Measurements from ENCODE around the gene YAP1. TPM values are rescaled to one million over a fixed set of nuclear protein-coding genes. Genes with fewer than 3 reads are reported as not detected.

YAP1 gene
- total RNA-seq, 2 experiments from 2014 or later = not detected

DNA sequence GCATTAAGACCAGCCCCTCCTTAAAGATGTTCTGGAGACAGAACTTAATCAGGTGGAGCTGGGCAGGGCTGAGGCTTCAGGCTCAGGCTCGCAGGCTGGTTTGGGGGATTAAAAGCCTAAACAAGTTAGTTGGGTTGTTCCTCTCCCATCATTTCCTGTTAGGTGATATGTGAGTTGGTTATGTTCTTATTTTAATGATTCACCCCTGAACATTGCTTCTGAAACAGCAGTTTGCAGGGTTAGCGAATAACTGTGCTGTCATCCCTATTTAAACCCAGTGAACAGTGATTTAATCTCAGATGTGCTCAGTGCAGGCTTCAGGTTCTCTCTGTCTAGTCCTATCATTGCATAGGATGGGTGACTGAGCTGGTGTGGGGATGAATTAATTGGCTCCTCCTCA, 159.7 kb downstream of the YAP1 start:
- H3K4me1 ChIP-seq (ENCODE audit: insufficient read depth, low read length, poor library complexity, severe bottlenecking) = peaks cover 15% of the 10 kb centered on the region
- H3K9me2 ChIP-seq (ENCODE audit: insufficient read depth, low read length) = no peaks in the 10 kb centered on the region
- ChIA-PET CTCF (ENCODE audit: unreplicated experiment) (interaction anchor here (1.0 kb wide), 1 partner anchor 24 kb away, joined by 3 read pairs; no protein-coding TSS in a partner anchor), POLR2A (interaction anchor here (1.3 to 2.0 kb wide), 2 partner anchors 9 to 13 kb away, joined by 3 to 9 read pairs; no protein-coding TSS in a partner anchor)
- H3K27ac ChIP-seq (ENCODE audit: low read depth, low read length, poor library complexity, severe bottlenecking) = no peak overlapping the region
- no peak overlapping the region for H2AFZ ChIP-seq (ENCODE audit: low read length)
- H3K79me2 ChIP-seq (ENCODE audit: insufficient read depth, low read depth, low read length) = no peaks in the 10 kb centered on the region
- H3K9me3 ChIP-seq (ENCODE audit: low read length) = no peaks in the 10 kb centered on the region
- no peak for TF ChIP-seq EZH2phosphoT487 (IDR thresholded peaks at IDR 0.05; ENCODE audit: borderline replicate concordance, low read depth, low read length)
- TF ChIP-seq, protein P1, sequence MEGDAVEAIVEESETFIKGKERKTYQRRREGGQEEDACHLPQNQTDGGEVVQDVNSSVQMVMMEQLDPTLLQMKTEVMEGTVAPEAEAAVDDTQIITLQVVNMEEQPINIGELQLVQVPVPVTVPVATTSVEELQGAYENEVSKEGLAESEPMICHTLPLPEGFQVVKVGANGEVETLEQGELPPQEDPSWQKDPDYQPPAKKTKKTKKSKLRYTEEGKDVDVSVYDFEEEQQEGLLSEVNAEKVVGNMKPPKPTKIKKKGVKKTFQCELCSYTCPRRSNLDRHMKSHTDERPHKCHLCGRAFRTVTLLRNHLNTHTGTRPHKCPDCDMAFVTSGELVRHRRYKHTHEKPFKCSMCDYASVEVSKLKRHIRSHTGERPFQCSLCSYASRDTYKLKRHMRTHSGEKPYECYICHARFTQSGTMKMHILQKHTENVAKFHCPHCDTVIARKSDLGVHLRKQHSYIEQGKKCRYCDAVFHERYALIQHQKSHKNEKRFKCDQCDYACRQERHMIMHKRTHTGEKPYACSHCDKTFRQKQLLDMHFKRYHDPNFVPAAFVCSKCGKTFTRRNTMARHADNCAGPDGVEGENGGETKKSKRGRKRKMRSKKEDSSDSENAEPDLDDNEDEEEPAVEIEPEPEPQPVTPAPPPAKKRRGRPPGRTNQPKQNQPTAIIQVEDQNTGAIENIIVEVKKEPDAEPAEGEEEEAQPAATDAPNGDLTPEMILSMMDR (conservative IDR thresholded peaks at IDR 0.05; ENCODE audit: low read length) = no peak
- no peak for DNase-seq (ENCODE audit: low spot score)
- no peaks in the 10 kb centered on the region for H3K36me3 ChIP-seq (ENCODE audit: insufficient read depth, low read length)
- BruUV-seq (replicated peaks) = no TSS peak
- peak overlapping the region; percentile 65; the same call in 1 of the 2 replicates for H3K4me2 ChIP-seq (ENCODE audit: low read length)
- H3K4me3 ChIP-seq (ENCODE audit: low read depth, low read length, poor library complexity, severe bottlenecking) = no peak overlapping the region
- no peaks in the 10 kb centered on the region for H4K20me1 ChIP-seq (ENCODE audit: insufficient read depth, low read length)
- intact Hi-C loops (cut with micrococcal nuclease; ENCODE audit: unreplicated experiment) = no loop called here

DNA sequence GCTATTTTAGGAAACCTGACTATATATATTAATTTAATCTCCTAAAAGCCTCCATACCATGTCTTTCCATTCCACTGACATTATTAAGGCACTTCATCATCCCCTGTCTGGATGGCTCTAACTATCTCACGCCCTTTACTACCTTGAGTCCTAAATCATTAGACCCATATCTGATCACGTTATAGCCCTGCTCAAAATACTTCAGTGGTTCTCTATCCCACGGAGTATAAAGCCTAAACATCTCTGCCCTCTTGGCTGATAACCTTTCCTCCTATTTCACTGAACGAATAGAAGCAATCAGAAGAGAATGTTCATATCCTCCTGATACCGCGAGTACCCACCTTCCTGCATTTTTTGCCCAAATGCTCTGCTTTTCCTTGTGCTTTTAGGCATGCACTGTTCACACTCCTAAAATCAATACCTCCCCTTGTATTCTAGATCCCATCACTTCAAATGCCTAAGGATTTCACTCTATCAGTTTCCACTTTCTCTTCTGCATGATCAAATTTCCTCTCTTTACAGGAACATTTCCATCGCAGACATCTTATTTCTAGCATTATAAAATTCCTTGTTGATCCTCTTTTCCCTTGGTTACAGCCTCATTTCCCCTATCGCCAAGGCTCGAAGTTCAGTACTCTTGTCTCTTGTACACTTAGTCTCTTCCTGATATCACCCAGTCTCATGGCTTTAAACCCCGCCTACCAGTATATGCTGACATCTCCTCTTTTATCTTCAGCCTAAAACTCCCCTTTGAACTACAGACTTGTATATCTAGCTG, 162.0 kb downstream of the YAP1 start:
- ChIA-PET POLR2A (interaction anchor here (1.1 kb wide), 1 partner anchor 11 kb away, joined by 3 read pairs; no protein-coding TSS in a partner anchor), CTCF (ENCODE audit: unreplicated experiment) (no interaction called here)
- Histone ChIP-seq H3K4me3 (ENCODE audit: low read depth, low read length, poor library complexity, severe bottlenecking) (no peak overlapping the region), H2AFZ (ENCODE audit: low read length) (no peak overlapping the region), H3K27ac (ENCODE audit: low read depth, low read length, poor library complexity, severe bottlenecking) (no peak overlapping the region), H3K4me1 (ENCODE audit: insufficient read depth, low read length, poor library complexity, severe bottlenecking) (peaks cover 15% of the 10 kb centered on the region), H3K9me2 (ENCODE audit: insufficient read depth, low read length) (no peaks in the 10 kb centered on the region), H3K4me2 (ENCODE audit: low read length) (no peak overlapping the region), H3K79me2 (ENCODE audit: insufficient read depth, low read depth, low read length) (no peaks in the 10 kb centered on the region), H3K9me3 (ENCODE audit: low read length) (no peaks in the 10 kb centered on the region), H3K36me3 (ENCODE audit: insufficient read depth, low read length) (no peaks in the 10 kb centered on the region), H4K20me1 (ENCODE audit: insufficient read depth, low read length) (no peaks in the 10 kb centered on the region)
- no peak for DNase-seq (ENCODE audit: low spot score)
- TF ChIP-seq EZH2phosphoT487 (IDR thresholded peaks at IDR 0.05; ENCODE audit: borderline replicate concordance, low read depth, low read length) = no peak
- TF ChIP-seq, protein P1 (conservative IDR thresholded peaks at IDR 0.05; ENCODE audit: low read length) = no peak
- no TSS peak for BruUV-seq (replicated peaks)
- intact Hi-C loops (cut with micrococcal nuclease; ENCODE audit: unreplicated experiment) = no loop called here

DNA sequence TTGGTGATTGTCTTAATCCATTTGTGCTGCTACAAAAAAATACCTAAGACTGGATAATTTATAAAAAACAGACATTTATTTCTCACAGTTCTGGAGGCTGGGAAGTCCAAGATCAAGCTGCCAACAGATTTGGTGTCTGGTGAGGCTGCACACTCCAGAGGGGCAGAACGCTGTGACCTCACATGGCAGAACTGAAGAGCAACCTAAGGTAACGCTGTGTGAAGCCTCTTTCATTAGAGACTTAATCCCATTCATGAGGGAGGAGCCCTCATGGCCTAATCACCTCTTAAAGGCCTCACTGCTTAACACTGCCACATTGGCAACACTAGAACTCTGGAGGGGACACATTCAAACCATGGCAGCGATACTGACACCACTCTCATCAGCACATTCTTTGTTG, 164.4 kb downstream of the YAP1 start:
- Histone ChIP-seq H2AFZ (ENCODE audit: low read length) (no peak overlapping the region), H4K20me1 (ENCODE audit: insufficient read depth, low read length) (no peaks in the 10 kb centered on the region), H3K4me2 (ENCODE audit: low read length) (no peak overlapping the region), H3K9me2 (ENCODE audit: insufficient read depth, low read length) (no peaks in the 10 kb centered on the region), H3K36me3 (ENCODE audit: insufficient read depth, low read length) (no peaks in the 10 kb centered on the region), H3K9me3 (ENCODE audit: low read length) (no peaks in the 10 kb centered on the region), H3K27ac (ENCODE audit: low read depth, low read length, poor library complexity, severe bottlenecking) (no peak overlapping the region), H3K79me2 (ENCODE audit: insufficient read depth, low read depth, low read length) (no peaks in the 10 kb centered on the region), H3K4me1 (ENCODE audit: insufficient read depth, low read length, poor library complexity, severe bottlenecking) (peaks cover 5% of the 10 kb centered on the region), H3K4me3 (ENCODE audit: low read depth, low read length, poor library complexity, severe bottlenecking) (no peak overlapping the region)
- no TSS peak for BruUV-seq (replicated peaks)
- intact Hi-C loops (cut with micrococcal nuclease; ENCODE audit: unreplicated experiment) = no loop called here
- DNase-seq (ENCODE audit: low spot score) = no peak
- ChIA-PET POLR2A (interaction anchor here (0.7 to 0.8 kb wide), 2 partner anchors 52 to 94 kb away, joined by 3 read pairs; no protein-coding TSS in a partner anchor), CTCF (ENCODE audit: unreplicated experiment) (interaction anchor here (0.6 kb wide), 1 partner anchor 9 kb away, joined by 3 read pairs; no protein-coding TSS in a partner anchor)
- no peak for TF ChIP-seq EZH2phosphoT487 (IDR thresholded peaks at IDR 0.05; ENCODE audit: borderline replicate concordance, low read depth, low read length)
- TF ChIP-seq, protein P1 (conservative IDR thresholded peaks at IDR 0.05; ENCODE audit: low read length) = no peak

All from OCI-LY7 (cell line).